GM19467 (cell line): ENCODE measurements around the gene WDFY4.

Source experiments
- ATAC-seq: cut with Tn5 transposase; IDR thresholded peaks from one replicate; pipeline ENCODE4 v1.9.1; 2021; ENCODE audit warnings: mild to moderate bottlenecking, moderate library complexity; ENCODE audit not compliant: unreplicated experiment

Gene WDFY4

GRCh38 chr10:48842231-48842630, 157.6 kb downstream of the WDFY4 start:
- no peak for ATAC-seq

- no peak for ATAC-seq
These were observed 158.5 kb downstream of the WDFY4 start for GRCh38 chr10:48843198-48843597.

GRCh38 chr10:48844616-48845015, 159.9 kb downstream of the WDFY4 start:
- ATAC-seq, result no peak

- ATAC-seq, result no peak
These were observed 160.8 kb downstream of the WDFY4 start for GRCh38 chr10:48845512-48845911.

GRCh38 chr10:48847691-48848090, 163.0 kb downstream of the WDFY4 start:
- ATAC-seq, result no peak

GRCh38 chr10:48856855-48857254, 172.2 kb downstream of the WDFY4 start:
- no peak for ATAC-seq

GRCh38 chr10:48872234-48872633, 187.6 kb downstream of the WDFY4 start:
- ATAC-seq, result no peak

- ATAC-seq, result no peak
These were observed 193.4 kb downstream of the WDFY4 start for GRCh38 chr10:48878091-48878490.

GRCh38 chr10:48879451-48879850, 194.8 kb downstream of the WDFY4 start:
- no peak for ATAC-seq

GRCh38 chr10:48880016-48880705, 195.5 kb downstream of the WDFY4 start:
- no peak for ATAC-seq

- no peak for ATAC-seq
These were observed 197.3 kb downstream of the WDFY4 start for GRCh38 chr10:48881937-48882336.

GRCh38 chr10:48882881-48883280, 198.2 kb downstream of the WDFY4 start:
- no peak for ATAC-seq

- no peak for ATAC-seq
These were observed 199.0 kb downstream of the WDFY4 start for GRCh38 chr10:48883701-48884100.

GRCh38 chr10:48884179-48885045, 199.7 kb downstream of the WDFY4 start:
- ATAC-seq, result no peak

- ATAC-seq, result no peak
These were observed 200.7 kb downstream of the WDFY4 start for GRCh38 chr10:48885376-48885775.

- no peak for ATAC-seq
These were observed 203.3 kb downstream of the WDFY4 start for GRCh38 chr10:48887982-48888381.

- no peak for ATAC-seq
These were observed 206.5 kb downstream of the WDFY4 start for GRCh38 chr10:48890888-48891850.

- no peak for ATAC-seq
These were observed 210.5 kb downstream of the WDFY4 start for GRCh38 chr10:48894911-48895802.

GRCh38 chr10:48895803-48896195, 211.1 kb downstream of the WDFY4 start:
- ATAC-seq, result no peak
